WERI-Rb-1 (cell line): ENCODE measurements around the gene ST8SIA4.

Experiments used
- DNase-seq: peaks from one replicate; pipeline ENCODE4 v3.0.0-alpha.2; 2020
- H3K27ac ChIP-seq: fragments of 250-450 bp; sonication (Bioruptor Pico); 2 replicates; pipeline ENCODE4 v1.5.1; 2020; ENCODE audit warnings: mild to moderate bottlenecking, moderate library complexity
- H3K27me3 ChIP-seq: fragments of 250-450 bp; sonication (Bioruptor Pico); 2 replicates; pipeline ENCODE4 v1.5.1; 2021; ENCODE audit warnings: mild to moderate bottlenecking, low read depth, moderate library complexity; ENCODE audit not compliant: insufficient read depth, severe bottlenecking
- H3K36me3 ChIP-seq: fragments of 250-450 bp; sonication (Bioruptor Pico); 2 replicates; pipeline ENCODE4 v1.5.1; 2020; ENCODE audit warnings: mild to moderate bottlenecking, moderate library complexity
- H3K4me3 ChIP-seq: 2 replicates; pipeline ENCODE4 v1.5.1; 2011; ENCODE audit warnings: low read depth, mild to moderate bottlenecking, control low read depth, low read length
- H3K9me3 ChIP-seq: fragments of 250-450 bp; sonication (Bioruptor Pico); 2 replicates; pipeline ENCODE4 v1.5.1; 2021; ENCODE audit warnings: mild to moderate bottlenecking, moderate library complexity; ENCODE audit not compliant: severe bottlenecking
- TF ChIP-seq, protein P1 (sequence below): IDR thresholded peaks from 2 replicates; pipeline ENCODE4 v1.5.1; 2011; ENCODE audit warnings: low read depth, mild to moderate bottlenecking, control low read depth, inconsistent platforms, low read length

The ST8SIA4 gene

DNA sequence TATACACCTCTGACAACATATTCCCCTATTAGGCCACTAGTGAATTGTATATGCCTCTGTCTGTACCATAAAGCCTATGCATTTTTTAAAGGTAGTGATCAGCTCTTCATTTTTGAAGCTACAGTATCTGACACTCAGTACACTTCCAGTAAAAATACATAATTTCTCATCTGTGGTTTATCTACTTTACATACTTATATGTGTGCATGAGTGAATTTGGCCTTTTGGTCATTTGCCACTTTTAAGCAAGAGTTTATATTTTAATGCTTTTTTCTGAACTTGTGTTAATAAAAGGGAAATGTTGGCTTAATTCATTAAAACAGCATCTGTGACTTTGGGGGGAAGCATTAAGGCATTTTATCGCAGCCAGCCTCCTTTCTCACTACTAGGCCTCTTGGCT is 47.8 kb downstream of the ST8SIA4 start:
- Histone ChIP-seq H3K4me3 (no peak overlapping the region), H3K36me3 (no peaks in the 10 kb centered on the region), H3K27ac (no peak overlapping the region), H3K9me3 (no peaks in the 10 kb centered on the region), H3K27me3 (no peaks in the 10 kb centered on the region)
- no peak for DNase-seq
- TF ChIP-seq, protein P1, sequence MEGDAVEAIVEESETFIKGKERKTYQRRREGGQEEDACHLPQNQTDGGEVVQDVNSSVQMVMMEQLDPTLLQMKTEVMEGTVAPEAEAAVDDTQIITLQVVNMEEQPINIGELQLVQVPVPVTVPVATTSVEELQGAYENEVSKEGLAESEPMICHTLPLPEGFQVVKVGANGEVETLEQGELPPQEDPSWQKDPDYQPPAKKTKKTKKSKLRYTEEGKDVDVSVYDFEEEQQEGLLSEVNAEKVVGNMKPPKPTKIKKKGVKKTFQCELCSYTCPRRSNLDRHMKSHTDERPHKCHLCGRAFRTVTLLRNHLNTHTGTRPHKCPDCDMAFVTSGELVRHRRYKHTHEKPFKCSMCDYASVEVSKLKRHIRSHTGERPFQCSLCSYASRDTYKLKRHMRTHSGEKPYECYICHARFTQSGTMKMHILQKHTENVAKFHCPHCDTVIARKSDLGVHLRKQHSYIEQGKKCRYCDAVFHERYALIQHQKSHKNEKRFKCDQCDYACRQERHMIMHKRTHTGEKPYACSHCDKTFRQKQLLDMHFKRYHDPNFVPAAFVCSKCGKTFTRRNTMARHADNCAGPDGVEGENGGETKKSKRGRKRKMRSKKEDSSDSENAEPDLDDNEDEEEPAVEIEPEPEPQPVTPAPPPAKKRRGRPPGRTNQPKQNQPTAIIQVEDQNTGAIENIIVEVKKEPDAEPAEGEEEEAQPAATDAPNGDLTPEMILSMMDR = no peak

DNA sequence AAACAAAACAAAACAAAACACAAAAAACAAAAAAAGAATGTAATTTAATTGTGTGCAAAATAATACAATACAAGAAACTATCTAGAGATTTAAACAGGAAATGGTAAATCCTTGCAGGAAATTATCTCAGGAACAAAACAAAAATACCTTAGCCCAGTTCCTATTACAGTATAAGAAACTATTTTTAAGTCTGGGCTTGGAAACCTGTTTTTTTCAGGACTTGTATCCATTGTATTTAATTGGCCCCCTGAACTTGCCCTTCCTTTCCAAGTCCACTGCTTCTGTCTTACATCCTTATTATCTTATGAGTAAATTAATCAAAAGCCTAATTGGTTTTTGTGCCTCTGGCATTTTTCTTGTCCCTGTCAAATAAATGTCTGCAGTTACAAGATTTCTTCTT is 48.5 kb downstream of the ST8SIA4 start:
- no peak for DNase-seq
- H3K27ac ChIP-seq = no peak overlapping the region
- TF ChIP-seq, protein P1 = no peak
- H3K4me3 ChIP-seq = no peak overlapping the region
- H3K9me3 ChIP-seq = no peaks in the 10 kb centered on the region
- H3K27me3 ChIP-seq = no peaks in the 10 kb centered on the region
- H3K36me3 ChIP-seq = no peaks in the 10 kb centered on the region

DNA sequence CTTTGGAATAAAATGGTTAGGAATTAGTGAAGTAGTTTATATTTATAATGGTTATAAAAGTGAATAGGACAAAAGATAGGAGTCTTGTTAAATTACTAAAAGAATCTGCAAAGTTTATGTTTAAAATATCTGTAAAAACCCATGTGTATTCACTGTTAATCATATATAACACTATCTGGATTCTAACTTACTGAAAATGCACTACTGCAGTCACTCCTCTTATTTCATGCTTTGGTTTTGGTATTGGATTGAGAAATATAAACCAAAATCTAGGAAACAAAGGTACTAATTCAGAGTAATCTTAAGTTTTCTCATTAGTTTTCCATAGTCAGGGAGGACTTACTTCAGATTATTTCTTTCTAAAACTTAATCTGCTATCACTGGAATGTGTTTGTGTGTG is 49.5 kb downstream of the ST8SIA4 start:
- H3K4me3 ChIP-seq = no peak overlapping the region
- H3K36me3 ChIP-seq = no peaks in the 10 kb centered on the region
- no peaks in the 10 kb centered on the region for H3K27me3 ChIP-seq
- no peak for DNase-seq
- TF ChIP-seq, protein P1 = no peak
- no peak overlapping the region for H3K27ac ChIP-seq
- H3K9me3 ChIP-seq = no peaks in the 10 kb centered on the region

DNA sequence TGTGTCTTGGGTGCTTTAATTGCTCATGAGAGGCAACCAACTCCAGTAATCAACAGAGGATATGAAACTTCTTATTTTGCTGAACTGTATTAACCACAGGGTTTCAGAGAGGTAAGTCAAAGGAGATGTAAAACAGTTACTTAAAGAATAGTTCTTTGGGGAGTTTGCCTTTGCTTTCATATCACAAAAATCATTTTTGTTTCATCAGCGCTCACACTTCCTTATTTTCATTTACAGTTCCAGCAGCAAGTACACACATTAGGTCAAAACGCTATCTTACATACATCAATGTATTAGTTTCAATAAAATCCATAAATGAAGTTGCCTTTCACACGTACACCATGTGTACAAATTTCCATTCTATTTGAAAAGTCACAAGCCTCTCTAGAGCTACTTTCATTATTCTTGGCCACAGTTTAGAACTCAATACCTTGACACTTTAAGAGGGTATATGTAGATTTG is 50.1 kb downstream of the ST8SIA4 start:
- no peak for DNase-seq
- H3K36me3 ChIP-seq = no peaks in the 10 kb centered on the region
- no peaks in the 10 kb centered on the region for H3K9me3 ChIP-seq
- TF ChIP-seq, protein P1 = no peak
- H3K27me3 ChIP-seq = no peaks in the 10 kb centered on the region
- H3K4me3 ChIP-seq = no peak overlapping the region
- no peak overlapping the region for H3K27ac ChIP-seq

DNA sequence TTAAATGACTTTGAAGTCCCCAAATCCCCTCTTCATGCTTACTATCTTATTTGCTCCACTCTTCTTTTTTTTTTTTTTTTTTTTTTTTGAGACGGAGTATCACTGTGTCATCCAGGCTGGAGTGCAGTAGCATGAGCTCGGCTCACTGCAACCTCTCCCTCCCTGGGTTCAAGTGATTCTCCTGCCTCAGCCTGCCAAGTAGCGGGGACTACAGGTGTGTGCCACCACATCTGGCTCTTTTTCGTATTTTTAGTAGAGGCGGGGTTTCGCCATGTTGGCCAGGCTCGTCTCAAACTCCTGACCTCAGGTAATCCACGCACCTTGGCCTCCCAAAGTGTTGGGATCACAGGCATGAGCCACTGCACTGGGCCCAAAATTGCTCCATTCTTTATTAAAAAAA is 51.0 kb downstream of the ST8SIA4 start:
- TF ChIP-seq, protein P1 = no peak
- Histone ChIP-seq H3K27me3 (no peaks in the 10 kb centered on the region), H3K27ac (no peak overlapping the region), H3K4me3 (no peak overlapping the region), H3K36me3 (no peaks in the 10 kb centered on the region), H3K9me3 (no peaks in the 10 kb centered on the region)
- no peak for DNase-seq

DNA sequence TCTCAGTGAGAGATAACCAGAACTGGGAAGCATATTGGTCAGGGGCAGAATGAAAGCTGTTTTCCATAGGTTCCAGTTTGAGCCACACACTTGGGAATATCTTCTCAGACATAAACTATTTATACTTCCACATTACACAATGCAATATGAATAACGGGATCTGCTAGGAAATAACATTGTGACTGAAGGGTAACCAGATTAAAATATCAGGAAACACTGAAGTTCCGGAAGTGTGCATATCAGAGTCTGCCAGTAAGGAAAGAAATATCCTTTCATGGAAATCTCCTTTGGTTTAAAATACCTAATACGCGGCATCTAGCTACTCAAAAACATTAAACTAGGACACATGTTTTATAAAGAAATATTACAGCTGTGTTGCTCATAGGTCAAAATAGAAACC is 56.3 kb downstream of the ST8SIA4 start:
- TF ChIP-seq, protein P1 = no peak
- Histone ChIP-seq H3K4me3 (no peak overlapping the region), H3K27ac (no peak overlapping the region)

More for the DNA sequence above, 56.3 kb downstream of the ST8SIA4 start:
- H3K27me3 ChIP-seq = no peaks in the 10 kb centered on the region
- no peaks in the 10 kb centered on the region for H3K9me3 ChIP-seq
- H3K36me3 ChIP-seq = no peaks in the 10 kb centered on the region
- DNase-seq = no peak
